Measurements from ENCODE around the gene ATG7. TPM values are rescaled to one million over a fixed set of nuclear protein-coding genes. Genes with fewer than 3 reads are reported as not detected.

ATG7 gene
- total RNA-seq, 2 experiments from 2014 or later: 29.5 to 34.2 TPM

- POLR2A ChIA-PET: no interaction called here
- Mint-ChIP-seq H3K9me3 (peaks cover 51% of the 10 kb centered on the region), H3K27ac (no peak overlapping the region), H3K4me1 (no peaks in the 10 kb centered on the region), H3K4me3 (no peak overlapping the region), H3K27me3 (no peaks in the 10 kb centered on the region), H3K36me3 (ENCODE audit: low read depth) (peaks cover 58% of the 10 kb centered on the region)
- CTCF ChIA-PET: no interaction called here
- no peak for DNase-seq
Observed at GRCh38 chr3:11410564-11410963, 138.4 kb downstream of the ATG7 start.

DNA sequence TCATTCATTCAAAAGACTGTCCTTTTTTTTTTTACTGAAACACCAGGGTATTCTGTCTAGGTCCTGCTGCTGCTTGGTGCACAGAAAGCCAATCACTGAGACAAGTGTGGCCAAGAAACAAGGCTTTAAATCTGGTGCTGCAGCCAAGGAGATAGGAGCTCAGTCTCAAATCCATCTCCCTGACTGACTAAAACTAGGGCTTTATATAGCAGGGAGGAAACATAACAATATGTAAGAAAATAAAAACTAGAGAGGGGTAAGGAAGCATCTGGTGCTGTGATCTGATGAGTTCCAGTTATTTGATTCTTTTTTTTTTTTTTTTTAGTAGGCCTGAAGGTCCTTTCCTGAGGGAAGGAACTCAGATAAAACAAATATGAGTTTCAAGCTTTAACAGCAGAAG is 139.8 kb downstream of the ATG7 start:
- POLR2A ChIA-PET: no interaction called here
- CTCF ChIA-PET: interaction anchor here (0.7 kb wide), 2 partner anchors 12 to 930 kb away, joined by 3 to 4 read pairs; no protein-coding TSS in a partner anchor
- Mint-ChIP-seq H3K27me3 (no peaks in the 10 kb centered on the region), H3K9me3 (peaks cover 43% of the 10 kb centered on the region), H3K4me3 (no peak overlapping the region), H3K4me1 (no peaks in the 10 kb centered on the region), H3K36me3 (ENCODE audit: low read depth) (peaks cover 47% of the 10 kb centered on the region), H3K27ac (no peak overlapping the region)
- DNase-seq: no peak

DNA sequence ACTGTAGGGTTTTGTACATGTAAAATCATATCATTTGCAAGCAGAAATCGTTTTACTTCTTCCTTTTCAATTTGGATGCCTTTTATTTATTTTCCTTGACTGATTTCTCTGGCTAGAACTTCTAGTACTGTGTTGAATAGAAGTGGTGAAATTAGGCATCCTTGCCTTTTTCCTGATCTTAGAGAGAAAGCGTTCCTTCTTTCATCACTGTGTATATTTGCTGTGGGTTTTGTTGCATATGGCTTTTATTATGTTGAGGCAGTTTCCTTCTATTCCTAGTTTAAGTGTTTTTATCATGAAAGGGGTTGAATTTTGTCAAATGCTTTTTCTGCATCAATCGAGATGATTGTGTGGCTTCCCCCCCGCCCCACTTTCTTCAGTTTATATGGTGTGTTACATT is 140.9 kb downstream of the ATG7 start:
- Mint-ChIP-seq H3K36me3 (ENCODE audit: low read depth) (peaks cover 37% of the 10 kb centered on the region), H3K27me3 (no peaks in the 10 kb centered on the region), H3K4me3 (no peak overlapping the region), H3K4me1 (no peaks in the 10 kb centered on the region), H3K9me3 (peaks cover 36% of the 10 kb centered on the region), H3K27ac (no peak overlapping the region)
- POLR2A ChIA-PET: no interaction called here
- DNase-seq: no peak
- CTCF ChIA-PET: no interaction called here

GRCh38 chr3:11415099-11415498 is 142.9 kb downstream of the ATG7 start:
- Mint-ChIP-seq H3K9me3 (peaks cover 24% of the 10 kb centered on the region), H3K27ac (no peak overlapping the region), H3K4me3 (no peak overlapping the region), H3K36me3 (ENCODE audit: low read depth) (peaks cover 20% of the 10 kb centered on the region), H3K4me1 (no peaks in the 10 kb centered on the region), H3K27me3 (no peaks in the 10 kb centered on the region)
- no peak for DNase-seq
- ChIA-PET POLR2A (no interaction called here), CTCF (no interaction called here)

GRCh38 chr3:11420066-11420465 is 147.9 kb downstream of the ATG7 start:
- H3K27ac Mint-ChIP-seq: no peak overlapping the region
- ChIA-PET CTCF (no interaction called here), POLR2A (no interaction called here)
- H3K27me3 Mint-ChIP-seq: no peaks in the 10 kb centered on the region
- H3K4me1 Mint-ChIP-seq: peaks cover 4% of the 10 kb centered on the region
- H3K9me3 Mint-ChIP-seq: no peaks in the 10 kb centered on the region
- no peak overlapping the region for H3K4me3 Mint-ChIP-seq
- peaks cover 1% of the 10 kb centered on the region for H3K36me3 Mint-ChIP-seq (ENCODE audit: low read depth)
- no peak for DNase-seq

- Mint-ChIP-seq H3K4me1 (peaks cover 4% of the 10 kb centered on the region), H3K27ac (no peak overlapping the region), H3K4me3 (no peak overlapping the region), H3K27me3 (no peaks in the 10 kb centered on the region), H3K36me3 (ENCODE audit: low read depth) (peaks cover 15% of the 10 kb centered on the region), H3K9me3 (peaks cover 5% of the 10 kb centered on the region)
- DNase-seq: no peak
- POLR2A ChIA-PET: no interaction called here
- CTCF ChIA-PET: interaction anchor here (1.1 kb wide), 1 partner anchor 18 kb away, joined by 4 read pairs; no protein-coding TSS in a partner anchor
Observed at GRCh38 chr3:11422291-11422690, 150.1 kb downstream of the ATG7 start.

- H3K27ac Mint-ChIP-seq: no peak overlapping the region
- ChIA-PET CTCF (no interaction called here), POLR2A (no interaction called here)
- H3K4me1 Mint-ChIP-seq: peaks cover 4% of the 10 kb centered on the region
- H3K9me3 Mint-ChIP-seq: peaks cover 5% of the 10 kb centered on the region
- H3K4me3 Mint-ChIP-seq: no peak overlapping the region
- no peak for DNase-seq
- no peaks in the 10 kb centered on the region for H3K27me3 Mint-ChIP-seq
- peaks cover 25% of the 10 kb centered on the region for H3K36me3 Mint-ChIP-seq (ENCODE audit: low read depth)
Observed at GRCh38 chr3:11423868-11424267, 151.7 kb downstream of the ATG7 start.

GRCh38 chr3:11424277-11424676 is 152.1 kb downstream of the ATG7 start:
- POLR2A ChIA-PET: no interaction called here
- no peak overlapping the region for H3K27ac Mint-ChIP-seq
- no peak overlapping the region for H3K4me3 Mint-ChIP-seq
- DNase-seq: no peak
- CTCF ChIA-PET: no interaction called here
- H3K9me3 Mint-ChIP-seq: peaks cover 5% of the 10 kb centered on the region
- H3K27me3 Mint-ChIP-seq: no peaks in the 10 kb centered on the region
- H3K36me3 Mint-ChIP-seq (ENCODE audit: low read depth): peaks cover 25% of the 10 kb centered on the region
- H3K4me1 Mint-ChIP-seq: peaks cover 4% of the 10 kb centered on the region

GRCh38 chr3:11430207-11430606 is 158.0 kb downstream of the ATG7 start:
- H3K27ac Mint-ChIP-seq: no peak overlapping the region
- CTCF ChIA-PET: no interaction called here
- no peaks in the 10 kb centered on the region for H3K27me3 Mint-ChIP-seq
- H3K4me1 Mint-ChIP-seq: no peaks in the 10 kb centered on the region
- no peak for DNase-seq
- H3K36me3 Mint-ChIP-seq (ENCODE audit: low read depth): peaks cover 25% of the 10 kb centered on the region
- no peak overlapping the region for H3K4me3 Mint-ChIP-seq
- peaks cover 5% of the 10 kb centered on the region for H3K9me3 Mint-ChIP-seq
- POLR2A ChIA-PET: interaction anchor here (0.6 kb wide), 1 partner anchor 63 kb away, joined by 3 read pairs; no protein-coding TSS in a partner anchor

- Mint-ChIP-seq H3K9me3 (peaks cover 5% of the 10 kb centered on the region), H3K36me3 (ENCODE audit: low read depth) (peaks cover 22% of the 10 kb centered on the region), H3K4me3 (no peak overlapping the region), H3K27me3 (no peaks in the 10 kb centered on the region), H3K27ac (no peak overlapping the region), H3K4me1 (no peaks in the 10 kb centered on the region)
- DNase-seq: no peak
- ChIA-PET POLR2A (no interaction called here), CTCF (no interaction called here)
Observed at GRCh38 chr3:11430624-11431023, 158.4 kb downstream of the ATG7 start.

- Mint-ChIP-seq H3K27me3 (no peaks in the 10 kb centered on the region), H3K36me3 (ENCODE audit: low read depth) (peaks cover 20% of the 10 kb centered on the region), H3K4me3 (no peak overlapping the region), H3K9me3 (peaks cover 4% of the 10 kb centered on the region), H3K4me1 (no peaks in the 10 kb centered on the region), H3K27ac (no peak overlapping the region)
- no peak for DNase-seq
- ChIA-PET CTCF (no interaction called here), POLR2A (no interaction called here)
Observed at GRCh38 chr3:11431319-11431718, 159.1 kb downstream of the ATG7 start.

DNA sequence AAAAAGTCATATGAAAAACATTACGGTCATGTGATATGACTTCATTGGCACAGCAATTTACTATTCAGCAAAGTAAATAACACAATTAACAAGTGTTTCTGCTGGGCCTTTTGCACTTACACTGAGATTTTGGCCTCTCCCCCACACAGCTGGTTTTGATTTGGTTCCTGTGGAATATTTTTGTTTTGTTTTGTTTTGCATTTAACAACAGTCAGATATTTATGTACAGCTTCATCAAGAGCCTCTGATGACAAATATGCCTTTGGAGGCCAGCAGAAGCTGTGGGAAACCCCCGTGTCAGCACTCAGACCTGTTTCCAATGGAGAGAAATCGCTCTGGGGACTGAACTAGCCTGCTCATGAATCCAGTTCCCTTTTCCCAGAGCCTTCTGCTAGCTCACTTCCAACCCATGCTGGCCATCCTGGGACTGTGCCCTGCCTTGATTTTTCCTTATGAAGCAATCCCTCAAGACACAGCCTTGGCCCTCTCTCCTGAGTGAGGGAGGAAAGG is 161.9 kb downstream of the ATG7 start:
- H3K4me1 Mint-ChIP-seq: peaks cover 4% of the 10 kb centered on the region
- H3K36me3 Mint-ChIP-seq (ENCODE audit: low read depth): peaks cover 2% of the 10 kb centered on the region
- no peaks in the 10 kb centered on the region for H3K27me3 Mint-ChIP-seq
- no peak for DNase-seq
- ChIA-PET POLR2A (no interaction called here), CTCF (interaction anchor here (1.5 kb wide), 1 partner anchor 9 kb away, joined by 3 read pairs; no protein-coding TSS in a partner anchor)
- H3K27ac Mint-ChIP-seq: no peak overlapping the region
- no peak overlapping the region for H3K4me3 Mint-ChIP-seq
- H3K9me3 Mint-ChIP-seq: no peaks in the 10 kb centered on the region

DNA sequence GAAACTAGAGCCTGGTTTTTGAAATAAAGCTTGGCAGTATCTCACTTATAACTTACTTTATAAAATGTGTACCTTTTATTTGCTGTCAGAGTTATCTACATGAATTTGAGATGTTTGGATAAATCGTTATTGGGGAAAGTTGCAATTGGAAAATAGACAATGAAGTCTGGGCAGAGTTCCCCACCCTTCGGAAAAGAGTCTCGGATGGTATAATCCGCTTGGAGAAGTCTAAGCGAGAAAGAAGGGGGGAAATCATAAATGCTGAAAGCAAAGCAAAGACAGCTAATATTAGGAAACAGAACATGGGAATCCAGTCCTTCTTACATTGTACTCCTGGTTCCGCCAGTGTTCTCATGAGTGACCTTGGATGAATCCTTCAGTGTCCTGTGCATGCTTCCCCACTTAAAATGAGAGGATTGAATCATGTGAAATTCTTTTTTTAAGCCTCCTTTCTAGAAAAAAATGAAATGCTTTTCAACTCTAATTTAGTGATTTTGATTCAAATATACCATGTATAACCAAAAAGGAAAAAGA is 162.4 kb downstream of the ATG7 start:
- CTCF ChIA-PET: no interaction called here
- H3K36me3 Mint-ChIP-seq (ENCODE audit: low read depth): peaks cover 2% of the 10 kb centered on the region
- H3K9me3 Mint-ChIP-seq: no peaks in the 10 kb centered on the region

DNA sequence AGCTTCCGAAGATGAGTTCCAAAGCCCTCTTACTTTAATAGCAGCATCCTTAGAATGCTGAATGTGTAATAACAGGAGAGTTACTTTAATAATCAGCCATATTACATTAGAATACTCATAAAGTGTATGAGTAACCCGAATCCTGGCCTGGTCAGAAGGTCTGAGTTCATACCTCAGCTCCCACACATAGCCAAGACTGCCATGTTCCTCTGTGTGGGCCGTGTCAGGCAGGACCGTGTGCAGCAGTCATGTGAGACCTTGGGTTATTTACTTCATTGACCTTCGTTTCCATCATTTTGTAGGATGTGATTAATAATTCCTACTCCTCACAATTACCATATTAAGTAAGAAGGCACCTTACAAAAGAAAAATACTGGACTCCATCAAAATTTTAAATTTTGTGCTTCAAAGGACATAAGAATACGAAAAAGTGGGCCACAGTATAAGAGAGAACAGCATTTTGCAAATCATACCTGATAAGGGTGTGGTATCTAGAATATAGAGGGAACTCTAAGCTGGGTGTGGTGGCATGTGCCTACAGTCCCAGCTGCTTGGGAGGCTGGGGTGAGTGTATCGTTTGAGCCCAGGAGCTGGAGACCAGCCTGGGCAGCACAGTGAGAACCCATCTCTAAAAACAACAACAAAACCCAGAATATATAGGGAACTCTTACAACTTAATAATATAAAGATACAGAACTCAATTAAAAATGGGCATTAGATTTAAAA is 163.4 kb downstream of the ATG7 start:
- no peak overlapping the region for H3K27ac Mint-ChIP-seq
- H3K9me3 Mint-ChIP-seq: no peaks in the 10 kb centered on the region
- no peaks in the 10 kb centered on the region for H3K27me3 Mint-ChIP-seq
- H3K36me3 Mint-ChIP-seq (ENCODE audit: low read depth): no peaks in the 10 kb centered on the region
- no peak overlapping the region for H3K4me3 Mint-ChIP-seq
- no peak for DNase-seq
- ChIA-PET POLR2A (no interaction called here), CTCF (interaction anchor here (0.6 kb wide), 1 partner anchor 57 kb away, joined by 3 read pairs; no protein-coding TSS in a partner anchor)
- peaks cover 4% of the 10 kb centered on the region for H3K4me1 Mint-ChIP-seq

More for the DNA sequence above, 162.4 kb downstream of the ATG7 start:
- Mint-ChIP-seq H3K4me1 (peaks cover 4% of the 10 kb centered on the region), H3K4me3 (no peak overlapping the region), H3K27ac (no peak overlapping the region), H3K27me3 (no peaks in the 10 kb centered on the region)
- POLR2A ChIA-PET: no interaction called here
- no peak for DNase-seq
